Smooth muscle cell (in vitro differentiated cells): Measurements from ENCODE around the gene AHCTF1. TPM values are rescaled to one million over a fixed set of nuclear protein-coding genes. Genes with fewer than 3 reads are reported as not detected.

Source experiments
- DNase-seq: peaks from one replicate; lab custom pipeline; 2025; ENCODE audit not compliant: unreplicated experiment; lab: John Stamatoyannopoulos, UW
- H2AFZ ChIP-seq: fragments of 200-600 bp; sonication (generic); 2 replicates; pipeline ENCODE4 v1.6.0; 2016; ENCODE audit warnings: antibody characterized with exemption, low read depth, mild to moderate bottlenecking
- H3F3A ChIP-seq: fragments of 200-600 bp; sonication (generic); 2 replicates; pipeline ENCODE4 v1.6.0; 2017; ENCODE audit warnings: antibody characterized with exemption, low read depth
- H3K27ac ChIP-seq: fragments of 200-600 bp; sonication (generic); 2 replicates; pipeline ENCODE4 v1.5.1; 2016; ENCODE audit warnings: low read depth, mild to moderate bottlenecking
- H3K27me3 ChIP-seq: fragments of 200-600 bp; sonication (generic); 2 replicates; pipeline ENCODE4 v1.6.1; 2016; ENCODE audit warnings: low read depth, mild to moderate bottlenecking
- H3K36me3 ChIP-seq: fragments of 200-600 bp; sonication (generic); 2 replicates; pipeline ENCODE4 v1.5.1; 2016; ENCODE audit warnings: low read depth
- H3K4me1 ChIP-seq: fragments of 200-600 bp; sonication (generic); 2 replicates; pipeline ENCODE4 v1.5.1; 2016; ENCODE audit warnings: low read depth
- H3K4me2 ChIP-seq: fragments of 200-600 bp; sonication (generic); 2 replicates; pipeline ENCODE4 v1.6.0; 2016; ENCODE audit warnings: mild to moderate bottlenecking
- H3K4me3 ChIP-seq: fragments of 200-600 bp; sonication (generic); 2 replicates; pipeline ENCODE4 v1.5.1; 2016; ENCODE audit warnings: mild to moderate bottlenecking
- H3K79me2 ChIP-seq: fragments of 200-600 bp; sonication (generic); 2 replicates; pipeline ENCODE4 v1.6.0; 2016; ENCODE audit warnings: low read depth, mild to moderate bottlenecking
- H3K9ac ChIP-seq: fragments of 200-600 bp; sonication (generic); 2 replicates; pipeline ENCODE4 v1.6.0; 2016; ENCODE audit warnings: low read depth
- H3K9me3 ChIP-seq: fragments of 200-600 bp; sonication (generic); replicated peaks from 2 replicates; pipeline ENCODE4 v1.5.1; 2016; ENCODE audit warnings: low read depth
- H4K20me1 ChIP-seq: fragments of 200-600 bp; sonication (generic); 2 replicates; pipeline ENCODE4 v1.6.0; 2016; ENCODE audit warnings: low read depth
- WGBS: methylation state at CpG from one replicate; pipeline ENCODE4 v1.1.7; 2016; ENCODE audit warnings: low lambda C conversion rate; 5-methylcytosine and 5-hydroxymethylcytosine counted together
- polyA plus RNA-seq: library from polyadenylated mRNA; unstranded; fragments of >200 nt; fragmentation: Nextera tagmentation; extraction: Ambion mirVana; gene quantifications from 2 replicates; pipeline ENCODE4 v1.2.1, GENCODE V29; 2016
- total RNA-seq: library from RNA; depleted of rRNA; stranded (reverse); fragments of >200 nt; gene quantifications from 2 replicates; pipeline ENCODE4 v1.2.3, GENCODE V29; 2014
- TF ChIP-seq, protein P1 (sequence below): fragments of 200-600 bp; sonication (generic); IDR thresholded peaks from 2 replicates; pipeline ENCODE4 v1.5.1; 2017; ENCODE audit warnings: borderline replicate concordance, mild to moderate bottlenecking, antibody characterized with exemption; ENCODE audit not compliant: insufficient read depth, poor library complexity, severe bottlenecking

The AHCTF1 gene
- total and polyA plus RNA-seq, 2 experiments from 2014 or later, result 7.2 to 34.0 TPM

DNA sequence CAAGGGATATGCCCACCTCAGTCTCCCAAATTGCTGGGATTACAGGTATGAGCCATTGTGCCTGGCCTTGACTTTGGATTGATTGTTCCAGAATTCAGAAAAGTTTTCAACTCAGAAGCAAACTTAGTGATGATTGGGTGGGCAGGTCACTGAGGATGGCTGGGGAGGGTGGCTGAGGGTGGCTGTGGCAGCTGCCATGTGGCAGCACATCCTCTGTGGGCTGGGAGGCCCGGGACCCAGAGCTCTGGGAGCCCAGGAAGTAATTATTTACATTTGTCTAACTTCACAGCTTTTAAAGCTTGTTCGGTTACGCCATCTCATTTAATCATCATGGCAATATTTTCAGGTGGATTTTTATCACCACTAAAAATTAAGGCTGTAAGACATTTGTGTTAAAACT lies 131.4 kb downstream of the AHCTF1 start:
- TF ChIP-seq, protein P1, sequence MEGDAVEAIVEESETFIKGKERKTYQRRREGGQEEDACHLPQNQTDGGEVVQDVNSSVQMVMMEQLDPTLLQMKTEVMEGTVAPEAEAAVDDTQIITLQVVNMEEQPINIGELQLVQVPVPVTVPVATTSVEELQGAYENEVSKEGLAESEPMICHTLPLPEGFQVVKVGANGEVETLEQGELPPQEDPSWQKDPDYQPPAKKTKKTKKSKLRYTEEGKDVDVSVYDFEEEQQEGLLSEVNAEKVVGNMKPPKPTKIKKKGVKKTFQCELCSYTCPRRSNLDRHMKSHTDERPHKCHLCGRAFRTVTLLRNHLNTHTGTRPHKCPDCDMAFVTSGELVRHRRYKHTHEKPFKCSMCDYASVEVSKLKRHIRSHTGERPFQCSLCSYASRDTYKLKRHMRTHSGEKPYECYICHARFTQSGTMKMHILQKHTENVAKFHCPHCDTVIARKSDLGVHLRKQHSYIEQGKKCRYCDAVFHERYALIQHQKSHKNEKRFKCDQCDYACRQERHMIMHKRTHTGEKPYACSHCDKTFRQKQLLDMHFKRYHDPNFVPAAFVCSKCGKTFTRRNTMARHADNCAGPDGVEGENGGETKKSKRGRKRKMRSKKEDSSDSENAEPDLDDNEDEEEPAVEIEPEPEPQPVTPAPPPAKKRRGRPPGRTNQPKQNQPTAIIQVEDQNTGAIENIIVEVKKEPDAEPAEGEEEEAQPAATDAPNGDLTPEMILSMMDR, result no peak
- Histone ChIP-seq H3K4me1 (no peaks in the 10 kb centered on the region), H3K79me2 (no peaks in the 10 kb centered on the region), H3K27ac (no peak overlapping the region), H2AFZ (no peak overlapping the region), H3K4me3 (no peak overlapping the region), H4K20me1 (no peaks in the 10 kb centered on the region), H3F3A (no peaks in the 10 kb centered on the region), H3K36me3 (no peaks in the 10 kb centered on the region), H3K4me2 (no peak overlapping the region), H3K9ac (no peak overlapping the region), H3K27me3 (no peaks in the 10 kb centered on the region), H3K9me3 (no peaks in the 10 kb centered on the region)
- WGBS, result 83% methylated on average over 3 of the region's 3 CpGs
- DNase-seq, result no peak

DNA sequence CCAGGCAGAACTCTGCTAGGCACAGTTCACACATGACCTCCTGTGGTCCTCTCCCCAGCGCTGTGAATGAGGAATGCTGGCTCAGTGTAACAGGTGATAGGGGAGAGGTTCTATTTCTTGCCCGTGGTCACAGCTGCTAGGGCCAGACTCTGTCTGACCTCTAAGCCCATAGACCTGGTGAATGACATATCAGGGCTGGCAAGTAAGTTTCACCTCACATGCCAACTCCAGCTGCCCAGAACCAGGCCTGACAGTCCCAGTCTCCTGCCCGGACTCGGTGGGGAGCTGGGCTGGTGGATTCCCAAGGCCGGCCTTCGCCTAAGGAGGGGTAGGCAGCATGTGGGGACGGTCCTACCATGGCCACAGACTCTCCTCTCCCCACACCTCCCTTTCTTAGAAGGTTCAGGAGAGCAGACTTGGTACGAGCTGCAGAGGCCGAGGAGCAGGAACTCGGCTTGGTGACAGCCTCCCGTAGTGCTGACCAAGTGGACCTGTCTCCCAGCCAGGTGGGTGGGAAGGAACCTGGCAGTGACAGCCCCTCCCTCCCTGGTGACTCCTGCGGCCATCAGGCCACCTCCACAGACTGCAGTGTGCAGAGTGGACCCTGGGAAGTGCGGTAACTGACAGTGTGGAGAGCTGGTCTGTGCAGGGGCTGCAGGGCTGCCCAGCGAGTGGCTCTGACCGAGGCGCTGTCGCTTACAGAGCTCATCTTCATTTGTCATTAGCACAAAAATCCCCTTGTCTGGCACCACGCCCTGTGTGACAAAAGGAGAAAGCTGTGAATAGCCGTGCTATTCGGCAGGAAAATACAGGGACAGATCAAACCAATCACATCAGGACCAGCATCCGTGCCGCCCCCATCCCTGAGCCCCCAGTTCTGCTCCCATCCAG lies 132.9 kb downstream of the AHCTF1 start:
- H3K36me3 ChIP-seq, result no peaks in the 10 kb centered on the region
- H3F3A ChIP-seq, result no peaks in the 10 kb centered on the region
- no peaks in the 10 kb centered on the region for H3K79me2 ChIP-seq
- no peaks in the 10 kb centered on the region for H3K9me3 ChIP-seq
- TF ChIP-seq, protein P1, result no peak
- no peaks in the 10 kb centered on the region for H3K4me1 ChIP-seq
- DNase-seq, result no peak
- no peaks in the 10 kb centered on the region for H3K27me3 ChIP-seq
- H2AFZ ChIP-seq, result no peak overlapping the region
- H3K9ac ChIP-seq, result no peak overlapping the region
- 91% methylated on average over 22 of the region's 22 CpGs for WGBS
- no peak overlapping the region for H3K27ac ChIP-seq
- no peak overlapping the region for H3K4me3 ChIP-seq
- H3K4me2 ChIP-seq, result no peak overlapping the region
- H4K20me1 ChIP-seq, result no peaks in the 10 kb centered on the region

DNA sequence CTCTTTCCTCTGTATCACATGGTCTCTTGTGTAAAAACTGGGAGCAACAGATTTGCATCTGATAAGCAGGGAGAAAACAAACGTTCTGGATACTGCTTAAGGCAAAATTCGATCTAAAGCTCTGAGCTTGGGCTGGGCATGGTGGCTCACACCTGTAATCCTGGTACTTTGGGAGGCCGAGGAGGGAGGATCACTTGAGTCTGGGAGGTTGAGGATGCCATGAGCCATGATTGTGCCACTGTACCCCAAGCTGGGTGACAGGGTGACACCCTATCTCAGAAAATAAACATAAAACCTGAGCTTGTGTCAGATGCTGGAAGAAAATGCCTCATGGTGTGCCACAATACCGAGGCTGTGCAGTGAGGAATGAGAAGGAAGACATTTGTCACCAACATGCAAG lies 133.6 kb downstream of the AHCTF1 start:
- Histone ChIP-seq H3K9me3 (no peaks in the 10 kb centered on the region), H3K4me3 (no peak overlapping the region), H3K36me3 (no peaks in the 10 kb centered on the region), H3K4me2 (no peak overlapping the region), H3K27me3 (no peaks in the 10 kb centered on the region), H3K27ac (no peak overlapping the region), H3K4me1 (no peaks in the 10 kb centered on the region), H2AFZ (no peak overlapping the region), H3K9ac (no peak overlapping the region), H4K20me1 (no peaks in the 10 kb centered on the region), H3F3A (no peaks in the 10 kb centered on the region), H3K79me2 (no peaks in the 10 kb centered on the region)
- WGBS, result 77% methylated on average over 4 of the region's 4 CpGs
- TF ChIP-seq, protein P1, result no peak
- no peak for DNase-seq

DNA sequence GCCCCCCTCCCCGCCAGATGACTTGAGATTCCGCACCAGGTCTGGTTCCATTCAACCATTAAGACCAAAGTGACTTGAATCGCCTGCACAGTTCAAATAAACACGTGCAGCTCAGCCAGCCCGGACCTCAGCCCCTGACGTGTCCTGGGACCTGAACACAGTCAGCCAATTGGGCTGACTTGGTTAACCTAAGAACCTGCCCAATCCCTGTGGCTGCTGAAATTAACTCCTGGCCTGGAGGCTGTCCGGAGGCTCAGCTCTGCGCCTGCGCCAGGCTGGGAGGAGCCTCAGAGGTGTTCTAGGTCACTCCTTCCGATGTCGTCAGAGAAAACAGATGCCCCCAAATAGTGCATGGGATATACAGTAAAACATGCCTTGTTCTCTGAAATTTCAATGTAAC lies 134.2 kb downstream of the AHCTF1 start:
- DNase-seq, result no peak
- Histone ChIP-seq H3F3A (no peaks in the 10 kb centered on the region), H3K9ac (no peak overlapping the region), H3K4me1 (no peaks in the 10 kb centered on the region), H3K27me3 (no peaks in the 10 kb centered on the region), H3K79me2 (no peaks in the 10 kb centered on the region), H2AFZ (no peak overlapping the region), H3K4me3 (no peak overlapping the region), H4K20me1 (no peaks in the 10 kb centered on the region), H3K9me3 (no peaks in the 10 kb centered on the region), H3K36me3 (no peaks in the 10 kb centered on the region), H3K27ac (no peak overlapping the region), H3K4me2 (no peak overlapping the region)
- TF ChIP-seq, protein P1, result no peak
- WGBS, result 96% methylated on average over 11 of the region's 11 CpGs
